ENCODE data around the gene SAG. TPM values are rescaled to one million over a fixed set of nuclear protein-coding genes. Genes with fewer than 3 reads are reported as not detected.

SAG gene
- total RNA-seq, 4 donors from 2014 or later: 1.5 TPM; not detected in 3

DNA sequence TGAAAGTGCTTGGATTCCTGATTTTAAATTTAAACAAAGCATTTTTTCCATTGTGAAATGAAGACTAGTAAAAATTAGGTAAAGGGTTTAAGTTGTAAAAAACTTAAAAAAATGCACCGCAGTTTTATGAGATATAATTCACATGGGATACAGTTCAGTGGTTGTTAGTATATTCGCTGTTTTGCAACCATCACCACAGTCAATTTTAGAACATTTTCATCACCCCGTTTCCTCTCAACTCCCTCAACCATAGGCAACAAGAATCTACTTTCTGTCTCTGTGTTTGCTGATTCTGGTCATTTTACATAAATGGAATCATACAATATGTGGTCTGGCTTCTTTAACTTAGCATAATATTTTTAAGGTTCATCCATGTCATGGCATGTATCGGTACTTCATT lies 50.7 kb downstream of the SAG start:
- Histone ChIP-seq H3K27me3 (no peaks in the 10 kb centered on the region), H3K4me1 (peaks cover 0 to 53% (median 6%) of the 10 kb centered on the region in 3 donors), H3K27ac (no peak overlapping the region), H3K4me3 (no peak overlapping the region), H3K36me3 (peaks cover 0 to under 1% of the 10 kb centered on the region in 2 donors), H3K9me3 (no peaks in the 10 kb centered on the region)
- TF ChIP-seq CTCF (IDR thresholded peaks at IDR 0.05) (no peak), POLR2AphosphoS5 (IDR thresholded peaks at IDR 0.05) (no peak), EP300 (IDR thresholded peaks at IDR 0.05) (no peak), POLR2A (IDR thresholded peaks at IDR 0.05) (no peak)
- ATAC-seq: no peak
- WGBS, 2 donors (ENCODE audit: low coverage in 1 of 2): 78 to 80% methylated on average over 4 of the region's 4 CpGs

DNA sequence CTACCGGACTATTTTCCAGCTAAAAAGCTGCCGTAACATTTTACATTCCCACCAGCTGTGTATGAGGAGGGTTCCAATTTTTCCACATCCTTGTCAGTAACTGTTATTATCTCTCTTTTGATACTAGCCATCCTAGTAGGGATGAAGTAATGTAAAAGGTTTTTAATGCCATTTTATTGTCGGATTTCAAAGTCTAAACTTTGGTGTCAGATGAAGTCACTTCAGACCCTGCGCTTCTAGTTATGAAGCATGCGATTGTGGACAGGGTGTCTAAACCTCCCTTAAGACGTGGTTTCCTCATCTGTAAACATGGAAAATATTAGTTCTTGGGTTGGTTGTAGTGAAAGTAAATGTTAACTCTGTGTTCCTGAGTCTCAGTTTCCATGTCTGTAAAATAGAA lies 51.3 kb downstream of the SAG start:
- Histone ChIP-seq H3K4me3 (no peak overlapping the region), H3K27ac (no peak overlapping the region), H3K4me1 (peaks cover 0 to 47% (median under 1%) of the 10 kb centered on the region in 3 donors), H3K36me3 (peaks cover 0 to 6% of the 10 kb centered on the region in 2 donors), H3K27me3 (no peaks in the 10 kb centered on the region), H3K9me3 (peaks cover 0 to 5% (median 0%) of the 10 kb centered on the region in 3 donors)
- ATAC-seq: no peak
- TF ChIP-seq CTCF (IDR thresholded peaks at IDR 0.05) (no peak), EP300 (IDR thresholded peaks at IDR 0.05) (no peak), POLR2A (IDR thresholded peaks at IDR 0.05) (no peak), POLR2AphosphoS5 (IDR thresholded peaks at IDR 0.05) (no peak)
- WGBS, 2 donors (ENCODE audit: low coverage in 1 of 2): 76 to 94% methylated on average over 4 to 6 of the region's 6 CpGs

- WGBS, 2 donors (ENCODE audit: low coverage in 1 of 2): 100% methylated on average over 3 of the region's 3 CpGs
- Histone ChIP-seq H3K4me1 (peaks cover 0 to 44% (median 0%) of the 10 kb centered on the region in 3 donors), H3K36me3 (peaks cover 0 to 7% of the 10 kb centered on the region in 2 donors), H3K4me3 (no peak overlapping the region), H3K27me3 (no peaks in the 10 kb centered on the region), H3K27ac (no peak overlapping the region), H3K9me3 (peaks cover 0 to 9% (median 0%) of the 10 kb centered on the region in 3 donors)
- TF ChIP-seq POLR2AphosphoS5 (IDR thresholded peaks at IDR 0.05) (no peak), EP300 (IDR thresholded peaks at IDR 0.05) (no peak), POLR2A (IDR thresholded peaks at IDR 0.05) (no peak), CTCF (IDR thresholded peaks at IDR 0.05) (no peak)
- ATAC-seq: no peak
Measured at GRCh38 chr2:233359823-233360222, 52.2 kb downstream of the SAG start.

DNA sequence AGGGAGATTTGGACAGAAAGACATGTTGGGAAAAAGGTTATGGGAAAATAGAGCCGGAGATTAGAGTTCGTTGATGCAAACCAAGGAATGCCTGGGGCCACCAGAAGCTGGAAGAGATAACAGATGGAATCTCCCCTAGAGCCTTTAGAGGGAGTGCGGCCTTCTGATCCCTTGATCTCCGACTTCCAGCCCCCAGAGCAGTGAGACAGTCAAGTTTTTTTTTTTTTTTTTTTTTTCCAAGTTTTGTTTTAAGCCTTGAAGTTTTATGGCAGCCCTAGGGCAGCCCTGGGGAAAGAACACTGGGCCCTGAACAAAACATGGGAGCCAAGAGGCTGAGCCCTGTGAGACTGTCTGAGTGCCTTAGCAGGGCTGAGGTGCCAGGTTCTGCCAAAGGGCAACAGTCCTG lies 53.2 kb downstream of the SAG start:
- no peak for ATAC-seq
- WGBS, 2 donors (ENCODE audit: low coverage in 1 of 2): 62 to 68% methylated on average over 4 of the region's 4 CpGs
- TF ChIP-seq CTCF (IDR thresholded peaks at IDR 0.05) (no peak), EP300 (IDR thresholded peaks at IDR 0.05) (no peak), POLR2A (IDR thresholded peaks at IDR 0.05) (no peak), POLR2AphosphoS5 (IDR thresholded peaks at IDR 0.05) (no peak)
- H3K9me3 ChIP-seq: peaks cover 0 to 9% (median 0%) of the 10 kb centered on the region in 3 donors
- H3K27ac ChIP-seq: no peak overlapping the region
- peaks cover 0 to 35% (median 0%) of the 10 kb centered on the region in 3 donors for H3K4me1 ChIP-seq
- H3K27me3 ChIP-seq: no peaks in the 10 kb centered on the region
- H3K4me3 ChIP-seq: no peak overlapping the region
- H3K36me3 ChIP-seq: peaks cover 0 to 7% of the 10 kb centered on the region in 2 donors

- H3K27ac ChIP-seq: no peak overlapping the region
- peaks cover 0 to 9% (median 0%) of the 10 kb centered on the region in 3 donors for H3K9me3 ChIP-seq
Measured at GRCh38 chr2:233361297-233361696, 53.7 kb downstream of the SAG start.

More at GRCh38 chr2:233361297-233361696, 53.7 kb downstream of the SAG start:
- H3K27me3 ChIP-seq: no peaks in the 10 kb centered on the region
- 62 to 72% methylated on average over 1 to 3 of the region's 7 CpGs for WGBS, 2 donors (ENCODE audit: low coverage in 1 of 2)
- TF ChIP-seq POLR2AphosphoS5 (IDR thresholded peaks at IDR 0.05) (no peak), CTCF (IDR thresholded peaks at IDR 0.05) (no peak), POLR2A (IDR thresholded peaks at IDR 0.05) (no peak), EP300 (IDR thresholded peaks at IDR 0.05) (no peak)
- ATAC-seq: no peak
- H3K4me1 ChIP-seq: peaks cover 0 to 30% (median 0%) of the 10 kb centered on the region in 3 donors
- H3K36me3 ChIP-seq: peaks cover 0 to 7% of the 10 kb centered on the region in 2 donors
- H3K4me3 ChIP-seq: no peak overlapping the region

All from gastroesophageal sphincter (tissue), 4 donors.